Ovary (tissue), 9 donors: ENCODE results near the gene CAPN9. TPM values are rescaled to one million over a fixed set of nuclear protein-coding genes. Genes with fewer than 3 reads are reported as not detected.

ENCODE experiments used
- DNase-seq, 5 donors: peaks; one replicate each; pipeline ENCODE4 v3.0.0-alpha.2; 2019 to 2020
- H3K27ac ChIP-seq, 2 donors: fragments of 200-600 bp; one replicate each; pipeline versions ENCODE4 v1.5.1 to v1.8.0; 2019 to 2022
- H3K27me3 ChIP-seq: fragments of 200-600 bp; one replicate; pipeline ENCODE4 v1.8.0; 2022
- H3K36me3 ChIP-seq: fragments of 200-600 bp; sonication (generic); one replicate; pipeline ENCODE4 v1.5.1; 2019
- H3K4me1 ChIP-seq: one replicate; pipeline ENCODE4 v1.8.1; 2013; ENCODE audit warnings: mild to moderate bottlenecking, moderate library complexity; ENCODE audit not compliant: insufficient read depth
- H3K4me3 ChIP-seq: fragments of 200-600 bp; sonication (generic); one replicate; pipeline ENCODE4 v1.5.1; 2017
- H3K9me3 ChIP-seq, 2 donors: fragments of 200-600 bp in 1 of 2; sonication (generic) in 1 of 2; one replicate each; pipeline versions ENCODE4 v1.5.1 to v1.8.1; 2013 to 2019; ENCODE audit warnings: mild to moderate bottlenecking in 1 of 2, moderate library complexity in 1 of 2
- CTCF ChIP-seq, 3 donors: fragments of 450-650 bp in 2 of 3; fragments of 200-600 bp in 1 of 3; IDR thresholded peaks; one replicate each; pipeline versions ENCODE4 v1.5.1 to v1.8.0; 2016 to 2022; ENCODE audit warnings: antibody characterized with exemption in 3 of 3, mild to moderate bottlenecking in 1 of 3
- EP300 ChIP-seq: sonication (generic); formaldehyde crosslinking; IDR thresholded peaks from one replicate; pipeline ENCODE4 v1.6.1; 2017; ENCODE audit warnings: antibody characterized with exemption
- POLR2A ChIP-seq: fragments of 450-650 bp; IDR thresholded peaks from one replicate; pipeline ENCODE4 v1.6.1; 2017; ENCODE audit warnings: antibody characterized with exemption, mild to moderate bottlenecking, moderate library complexity
- WGBS, 3 donors: extraction: QIAGEN DNeasy Blood & Tissue Kit in 1 of 3; methylation state at CpG; one replicate each; pipeline versions ENCODE4 v1.1.5 to v1.1.7; 2013 to 2017; 5-methylcytosine and 5-hydroxymethylcytosine counted together
- intact Hi-C, 4 donors: fragments of 100-400 bp; cut with DNase I; formaldehyde crosslinking; loops; one replicate each; pipeline versions ENCODE4 v1.11.0 to v1.15.1; 2022 to 2023
- polyA plus RNA-seq, 2 donors: library from polyadenylated mRNA; stranded (reverse); fragments of 200-250 nt in 1 of 2; fragments of 350-450 nt in 1 of 2; fragmentation: Illumina TruSeq in 1 of 2; extraction: RNeasy Lipid Tissue Mini Kit (QIAGEN cat#74804) in 1 of 2; gene quantifications; one replicate each; pipeline ENCODE4 v1.2.3, GENCODE V29; 2013 to 2014
- total RNA-seq, 7 donors: library from RNA; depleted of rRNA in 2 of 7; stranded (reverse); fragments of >200 nt in 2 of 7; fragmentation: NEBNext Ultra II Directional in 3 of 7; extraction: Animal tissue kit (Norgen Biotek cat#: 25700) in 3 of 7; gene quantifications; one replicate each; pipeline versions ENCODE4 v1.1.0 to v1.2.4, GENCODE V29; 2016 to 2023
- donor health status: DM: no; HTN: no; CAD: no; lungs with moderate emphysema.
- donor health status: DM: no; HTN: no; CAD: no.
- donor health status: Bipolar disorder and iron deficiency.
- donor health status: DM: yes; HTN: yes; CAD: no.
- donor health status: DM: no; HTN: no; CAD: no.
- donor health status: DM: yes; HTN: yes; CAD: no.

Gene CAPN9
- total and polyA plus RNA-seq, 9 donors = 0.08 to 2.5 (median 0.29) TPM; not detected in 1

- no peak for DNase-seq
These were observed 9.4 kb upstream of the CAPN9 start for GRCh38 chr1:230737622-230738262.

GRCh38 chr1:230739564-230740290 is 7.5 kb upstream of the CAPN9 start:
- H3K9me3 ChIP-seq = no peaks in the 10 kb centered on the region
- TF ChIP-seq CTCF (IDR thresholded peaks at IDR 0.05) (no peak), POLR2A (no peak), EP300 (no peak)
- DNase-seq = no peak
- H3K4me3 ChIP-seq = no peak overlapping the region
- H3K4me1 ChIP-seq = no peaks in the 10 kb centered on the region
- WGBS, 3 donors = 91 to 93% (median 92%) methylated on average over 12 of the region's 12 CpGs
- intact Hi-C loops = no loop called here
- H3K27me3 ChIP-seq = no peaks in the 10 kb centered on the region
- H3K27ac ChIP-seq = no peak overlapping the region
- H3K36me3 ChIP-seq = no peaks in the 10 kb centered on the region

More at GRCh38 chr1:230737622-230738262, 9.4 kb upstream of the CAPN9 start:
- Histone ChIP-seq H3K27me3 (no peaks in the 10 kb centered on the region), H3K36me3 (no peaks in the 10 kb centered on the region), H3K4me3 (no peak overlapping the region), H3K4me1 (no peaks in the 10 kb centered on the region), H3K9me3 (no peaks in the 10 kb centered on the region), H3K27ac (no peak overlapping the region)
- intact Hi-C loops = no loop called here
- TF ChIP-seq EP300 (no peak), CTCF (IDR thresholded peaks at IDR 0.05) (no peak), POLR2A (no peak)
- 89 to 96% (median 91%) methylated on average over 3 of the region's 3 CpGs for WGBS, 3 donors

- DNase-seq = no peak
- no peaks in the 10 kb centered on the region for H3K4me1 ChIP-seq
- 78 to 81% (median 80%) methylated on average over 2 of the region's 2 CpGs for WGBS, 3 donors
- no peaks in the 10 kb centered on the region for H3K27me3 ChIP-seq
- no peak overlapping the region for H3K27ac ChIP-seq
- no peak overlapping the region for H3K4me3 ChIP-seq
- intact Hi-C loops = no loop called here
- no peak for TF ChIP-seq CTCF (IDR thresholded peaks at IDR 0.05)
- TF ChIP-seq POLR2A = no peak
- TF ChIP-seq EP300 = no peak
- no peaks in the 10 kb centered on the region for H3K36me3 ChIP-seq
- H3K9me3 ChIP-seq = no peaks in the 10 kb centered on the region
These were observed 3.3 kb upstream of the CAPN9 start for GRCh38 chr1:230743899-230744298.

- Histone ChIP-seq H3K4me3 (no peak overlapping the region), H3K27ac (no peak overlapping the region), H3K9me3 (no peaks in the 10 kb centered on the region), H3K4me1 (no peaks in the 10 kb centered on the region), H3K27me3 (no peaks in the 10 kb centered on the region), H3K36me3 (no peaks in the 10 kb centered on the region)
- WGBS, 3 donors = 37 to 40% (median 37%) methylated on average over 5 of the region's 5 CpGs
- TF ChIP-seq CTCF (IDR thresholded peaks at IDR 0.05) (no peak), POLR2A (no peak), EP300 (no peak)
- intact Hi-C loops = no loop called here
- DNase-seq = no peak
These were observed 2.8 kb upstream of the CAPN9 start for GRCh38 chr1:230744382-230744781.
